Endothelial cell of umbilical vein (primary cell): ENCODE results near the gene PTPRK. TPM values are rescaled to one million over a fixed set of nuclear protein-coding genes. Genes with fewer than 3 reads are reported as not detected.

Source experiments
- BruUV-seq: library from RNA; stranded (reverse); fragments of 400-500 nt; replicated peaks from 2 replicates; lab custom pipeline; 2021; lab: Mats Ljungman, UMichigan
- CTCF ChIA-PET: fragments of 300-600, 350-600 bp; sonication (Branson Sonifier 250); formaldehyde crosslinking; loops from one replicate; lab custom pipeline; 2021; ENCODE audit warnings: antibody characterized with exemption, inconsistent platforms; lab: Charles Lee
- POLR2A ChIA-PET: fragments of 300-600, 350-600 bp; sonication (Branson Sonifier 250); formaldehyde crosslinking; loops from one replicate; lab custom pipeline; 2021; ENCODE audit warnings: antibody characterized with exemption, inconsistent platforms; lab: Charles Lee
- DNase-seq: peaks from one replicate; pipeline ENCODE4 v3.0.0-alpha.2; 2011; ENCODE audit warnings: low read depth, low spot score
- FAIRE-seq: peaks from 2 replicates; lab custom pipeline; 2011; peaks lifted over from hg19 to GRCh38; lab: Jason Lieb, UNC
- H2AFZ ChIP-seq: 2 replicates; pipeline ENCODE4 v1.6.0; 2012; ENCODE audit warnings: low read depth, low read length, control low read depth, inconsistent platforms
- H3K27ac ChIP-seq: 2 replicates; pipeline ENCODE4 v1.5.1; 2011; ENCODE audit warnings: low read depth, mild to moderate bottlenecking, control low read depth, low read length, moderate library complexity; ENCODE audit not compliant: insufficient read depth
- H3K27me3 ChIP-seq, 2 experiments: 2 replicates each; pipeline versions ENCODE4 v1.6.0 to v1.6.1; 2011; ENCODE audit warnings: low read length in 2 of 2, mixed read lengths in 1 of 2; ENCODE audit not compliant: control insufficient read depth in 2 of 2, insufficient read depth in 2 of 2
- H3K36me3 ChIP-seq, 2 experiments: 2 replicates in 1 of 2; 3 replicates in 1 of 2; pipeline ENCODE4 v1.5.1; 2011; ENCODE audit warnings: low read length in 2 of 2, mild to moderate bottlenecking in 1 of 2, moderate library complexity in 1 of 2; ENCODE audit not compliant: control insufficient read depth in 2 of 2, insufficient read depth in 2 of 2; ENCODE audit errors: extremely low read depth in 1 of 2
- H3K4me1 ChIP-seq: 3 replicates; pipeline ENCODE4 v1.5.1; 2011; ENCODE audit warnings: mild to moderate bottlenecking, low read length; ENCODE audit not compliant: control insufficient read depth, insufficient read depth; ENCODE audit errors: extremely low read depth
- H3K4me2 ChIP-seq: 2 replicates; pipeline ENCODE4 v1.6.1; 2011; ENCODE audit warnings: low read length, control low read depth, mixed read lengths; ENCODE audit not compliant: insufficient read depth
- H3K4me3 ChIP-seq, 3 experiments: fragments of 200-600 bp in 1 of 3; sonication (generic), shearing (Covaris generic) in 1 of 3; replicated peaks in 1 of 3; 2 replicates each; pipeline ENCODE4 v1.5.1; 2011 to 2016; ENCODE audit warnings: control low read depth in 3 of 3, low read length in 3 of 3, mild to moderate bottlenecking in 2 of 3, inconsistent platforms in 1 of 3, low read depth in 1 of 3, moderate library complexity in 1 of 3; ENCODE audit not compliant: insufficient read depth in 1 of 3
- H3K79me2 ChIP-seq: 2 replicates; pipeline ENCODE4 v1.6.0; 2012; ENCODE audit warnings: low read length, inconsistent platforms; ENCODE audit not compliant: control insufficient read depth, insufficient read depth
- H3K9ac ChIP-seq: replicated peaks from 2 replicates; pipeline ENCODE3; 2011; ENCODE audit warnings: low read length, control low read depth; ENCODE audit not compliant: insufficient read depth; ENCODE audit errors: extremely low read depth
- H3K9me1 ChIP-seq: replicated peaks from 3 replicates; pipeline ENCODE4 v1.6.0; 2011; ENCODE audit warnings: mild to moderate bottlenecking, low read length; ENCODE audit not compliant: control insufficient read depth, insufficient read depth; ENCODE audit errors: extremely low read depth
- H3K9me3 ChIP-seq: replicated peaks from 2 replicates; pipeline ENCODE4 v1.5.1; 2012; ENCODE audit warnings: low read length, inconsistent platforms; ENCODE audit not compliant: control insufficient read depth, insufficient read depth
- H4K20me1 ChIP-seq: replicated peaks from 2 replicates; pipeline ENCODE3; 2011; ENCODE audit warnings: mild to moderate bottlenecking, low read length; ENCODE audit not compliant: control insufficient read depth, insufficient read depth; ENCODE audit errors: extremely low read depth
- CTCF ChIP-seq, 2 donors: IDR thresholded peaks; 1 replicate in 1 of 2; 2 replicates in 1 of 2; pipeline ENCODE4 v1.5.1; 2011; ENCODE audit warnings: low read length in 2 of 2, mild to moderate bottlenecking in 2 of 2, moderate library complexity in 2 of 2, control low read depth in 1 of 2, inconsistent platforms in 1 of 2, low read depth in 1 of 2; ENCODE audit not compliant: insufficient read depth in 1 of 2; ENCODE audit errors: extremely low read depth in 1 of 2
- EZH2 ChIP-seq: IDR thresholded peaks from 2 replicates; pipeline ENCODE4 v1.6.1; 2012; ENCODE audit warnings: borderline replicate concordance, low read depth, mild to moderate bottlenecking, moderate library complexity, low read length, inconsistent platforms; ENCODE audit not compliant: severe bottlenecking
- FOS ChIP-seq: IDR thresholded peaks from 2 replicates; pipeline ENCODE4 v1.6.1; 2011; ENCODE audit warnings: mild to moderate bottlenecking, low read length, moderate library complexity, borderline replicate concordance; ENCODE audit not compliant: insufficient read depth
- GATA2 ChIP-seq: IDR thresholded peaks from 2 replicates; pipeline ENCODE4 v1.7.0; 2011; ENCODE audit warnings: low read depth, mild to moderate bottlenecking, moderate library complexity, mixed read lengths, low read length; ENCODE audit not compliant: insufficient read length, insufficient read depth
- JUN ChIP-seq: IDR thresholded peaks from 2 replicates; pipeline ENCODE4 v1.6.1; 2011; ENCODE audit warnings: borderline replicate concordance, low read depth; ENCODE audit not compliant: insufficient read length, insufficient read depth
- MAX ChIP-seq: IDR thresholded peaks from 2 replicates; pipeline ENCODE4 v1.6.1; 2011; ENCODE audit not compliant: insufficient read depth, insufficient read length
- MYC ChIP-seq: IDR thresholded peaks from one replicate; pipeline ENCODE4 v1.6.1; 2011; ENCODE audit warnings: mild to moderate bottlenecking, low read depth, low read length
- POLR2A ChIP-seq: IDR thresholded peaks from 2 replicates; pipeline ENCODE4 v1.6.1; 2012; ENCODE audit warnings: low read depth, mild to moderate bottlenecking, control low read depth, low read length
- POLR2AphosphoS5 ChIP-seq: IDR thresholded peaks from 2 replicates; pipeline ENCODE4 v1.6.1; 2012; ENCODE audit warnings: low read depth, mild to moderate bottlenecking, control low read depth, low read length, moderate library complexity; ENCODE audit not compliant: insufficient read depth
- dilution Hi-C: fragments of 300-500 bp; cut with MboI; formaldehyde crosslinking; loops from one replicate; pipeline ENCODE4 v1.15.0; 2019; ENCODE audit warnings: low sequenced_read_pairs; ENCODE audit not compliant: extremely low pct_ligation_motif_present
- intact Hi-C: fragments of 100-400 bp; cut with micrococcal nuclease; formaldehyde crosslinking; loops from one replicate; pipeline ENCODE4 v1.10.0; 2022
- polyA plus RNA-seq, 4 experiments: library from polyadenylated mRNA; depleted of rRNA in 3 of 4; stranded (reverse) in 3 of 4; unstranded in 1 of 4; fragments of >200 nt; gene quantifications; 2 replicates each; pipeline versions ENCODE4 v1.2.1 to v1.2.3, GENCODE V29; 2011 to 2012; ENCODE audit warnings: missing spikeins in 1 of 4
- total RNA-seq: library from RNA; stranded (reverse); gene quantifications from 2 replicates; pipeline ENCODE4 v1.2.3, GENCODE V29; 2021

PTPRK gene
- total and polyA plus RNA-seq, 2 donors (not counting 3 experiments of a cell fraction or from before 2014, with no cell fraction given): 15.2 to 74.0 TPM

GRCh38 chr6:127976796-127977195, 543.6 kb downstream of the PTPRK start:
- DNase-seq: no peak
- no peak for FAIRE-seq
- Histone ChIP-seq H3K9ac (no peak overlapping the region), H3K4me2 (no peak overlapping the region), H3K36me3 (peaks cover 0 to 7% of the 10 kb centered on the region in 2 experiments), H3K27ac (no peak overlapping the region), H3K79me2 (no peaks in the 10 kb centered on the region), H2AFZ (no peak overlapping the region), H3K9me3 (no peaks in the 10 kb centered on the region), H3K9me1 (no peaks in the 10 kb centered on the region), H3K4me3 (no peak overlapping the region), H3K4me1 (peaks cover 22% of the 10 kb centered on the region), H3K27me3 (no peaks in the 10 kb centered on the region), H4K20me1 (no peaks in the 10 kb centered on the region)
- no peak for TF ChIP-seq CTCF (IDR thresholded peaks at IDR 0.05; ENCODE audit: extremely low read depth in 1 of 2, insufficient read depth in 1 of 2, low read depth in 1 of 2, low read length in 2 of 2)
- TF ChIP-seq EZH2: no peak
- TF ChIP-seq POLR2AphosphoS5: no peak
- no peak for TF ChIP-seq POLR2A
- no peak for TF ChIP-seq JUN
- TF ChIP-seq MAX: no peak
- TF ChIP-seq FOS: no peak
- no peak for TF ChIP-seq MYC
- TF ChIP-seq GATA2: no peak
- intact Hi-C loops: no loop called here
- POLR2A ChIA-PET: no interaction called here
- dilution Hi-C loops: no loop called here
- BruUV-seq: no TSS peak
- CTCF ChIA-PET: interaction anchor here (1.6 kb wide), 1 partner anchor 122 kb away, joined by 6 read pairs; no protein-coding TSS in a partner anchor
